Measurements from ENCODE around the gene GMEB2.

DNA sequence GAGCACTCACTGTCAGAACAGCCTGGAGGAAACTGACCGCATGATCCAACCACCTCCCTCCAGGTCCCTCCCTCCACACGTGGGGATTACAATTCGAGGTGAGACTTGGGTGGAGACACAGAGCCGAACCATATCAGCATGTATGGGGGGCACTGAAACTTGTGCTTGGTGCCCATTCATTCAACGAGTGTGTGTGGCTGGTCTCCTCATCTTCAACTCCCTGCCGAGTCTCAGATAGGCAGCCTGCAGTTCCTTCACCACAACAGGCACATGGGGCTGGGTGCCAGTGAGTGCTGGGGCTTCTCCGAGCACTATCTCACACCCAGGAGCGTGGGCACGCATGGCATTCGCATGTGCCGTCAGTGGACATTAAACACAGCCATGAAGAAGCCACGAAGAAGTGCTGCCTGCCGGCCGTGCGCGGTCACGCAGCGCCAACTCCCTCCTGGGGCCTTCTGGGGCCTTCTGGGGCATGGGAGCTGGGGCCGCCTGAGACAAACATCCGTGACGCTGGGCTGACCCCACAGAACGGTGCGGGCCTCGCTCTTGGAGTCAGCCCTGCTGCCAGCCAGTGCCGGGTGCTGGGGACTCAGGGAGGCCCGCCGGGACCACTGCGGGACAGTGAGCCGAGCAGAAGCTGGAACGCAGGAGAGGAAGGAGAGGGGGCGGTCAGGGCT, 30.5 kb upstream of the GMEB2 start:
- TF ChIP-seq, protein P1, sequence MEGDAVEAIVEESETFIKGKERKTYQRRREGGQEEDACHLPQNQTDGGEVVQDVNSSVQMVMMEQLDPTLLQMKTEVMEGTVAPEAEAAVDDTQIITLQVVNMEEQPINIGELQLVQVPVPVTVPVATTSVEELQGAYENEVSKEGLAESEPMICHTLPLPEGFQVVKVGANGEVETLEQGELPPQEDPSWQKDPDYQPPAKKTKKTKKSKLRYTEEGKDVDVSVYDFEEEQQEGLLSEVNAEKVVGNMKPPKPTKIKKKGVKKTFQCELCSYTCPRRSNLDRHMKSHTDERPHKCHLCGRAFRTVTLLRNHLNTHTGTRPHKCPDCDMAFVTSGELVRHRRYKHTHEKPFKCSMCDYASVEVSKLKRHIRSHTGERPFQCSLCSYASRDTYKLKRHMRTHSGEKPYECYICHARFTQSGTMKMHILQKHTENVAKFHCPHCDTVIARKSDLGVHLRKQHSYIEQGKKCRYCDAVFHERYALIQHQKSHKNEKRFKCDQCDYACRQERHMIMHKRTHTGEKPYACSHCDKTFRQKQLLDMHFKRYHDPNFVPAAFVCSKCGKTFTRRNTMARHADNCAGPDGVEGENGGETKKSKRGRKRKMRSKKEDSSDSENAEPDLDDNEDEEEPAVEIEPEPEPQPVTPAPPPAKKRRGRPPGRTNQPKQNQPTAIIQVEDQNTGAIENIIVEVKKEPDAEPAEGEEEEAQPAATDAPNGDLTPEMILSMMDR (IDR thresholded peaks at IDR 0.05), result no peak
- no peak for TF ChIP-seq POLR2AphosphoS5 (IDR thresholded peaks at IDR 0.05)
